ENCODE data around the gene KBTBD12.

- TF ChIP-seq CTCF (IDR thresholded peaks at IDR 0.05; ENCODE audit: borderline replicate concordance, extremely low read depth, low read length, poor library complexity, severe bottlenecking) (no peak), EZH2 (IDR thresholded peaks at IDR 0.05; ENCODE audit: borderline replicate concordance, low read depth, low read length, severe bottlenecking) (no peak)
Measured at GRCh38 chr3:127997016-127997415, 82.0 kb downstream of the KBTBD12 start.

Data from DND-41 (cell line).